ENCODE results near the gene TULP3.

DNA sequence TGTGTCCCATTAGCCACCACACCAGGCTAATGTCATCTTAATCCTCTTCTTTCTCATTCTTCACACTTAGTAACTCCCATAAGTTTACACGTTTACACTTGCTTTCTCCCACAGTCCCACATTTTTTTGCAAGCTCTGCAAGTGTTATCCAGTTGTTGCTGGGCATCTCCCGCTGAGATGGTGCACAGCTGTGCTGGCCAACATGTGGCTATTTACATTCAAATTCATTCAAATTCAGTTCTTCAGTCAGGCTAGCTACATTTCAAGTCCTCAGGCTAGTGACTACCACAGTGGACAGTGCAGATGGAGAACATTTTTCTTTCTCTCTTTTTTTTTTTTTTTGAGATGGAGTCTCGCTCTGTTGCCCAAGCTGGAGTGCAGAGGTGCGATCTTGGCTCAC lies 58.7 kb downstream of the TULP3 start:
- TF ChIP-seq, protein P1, sequence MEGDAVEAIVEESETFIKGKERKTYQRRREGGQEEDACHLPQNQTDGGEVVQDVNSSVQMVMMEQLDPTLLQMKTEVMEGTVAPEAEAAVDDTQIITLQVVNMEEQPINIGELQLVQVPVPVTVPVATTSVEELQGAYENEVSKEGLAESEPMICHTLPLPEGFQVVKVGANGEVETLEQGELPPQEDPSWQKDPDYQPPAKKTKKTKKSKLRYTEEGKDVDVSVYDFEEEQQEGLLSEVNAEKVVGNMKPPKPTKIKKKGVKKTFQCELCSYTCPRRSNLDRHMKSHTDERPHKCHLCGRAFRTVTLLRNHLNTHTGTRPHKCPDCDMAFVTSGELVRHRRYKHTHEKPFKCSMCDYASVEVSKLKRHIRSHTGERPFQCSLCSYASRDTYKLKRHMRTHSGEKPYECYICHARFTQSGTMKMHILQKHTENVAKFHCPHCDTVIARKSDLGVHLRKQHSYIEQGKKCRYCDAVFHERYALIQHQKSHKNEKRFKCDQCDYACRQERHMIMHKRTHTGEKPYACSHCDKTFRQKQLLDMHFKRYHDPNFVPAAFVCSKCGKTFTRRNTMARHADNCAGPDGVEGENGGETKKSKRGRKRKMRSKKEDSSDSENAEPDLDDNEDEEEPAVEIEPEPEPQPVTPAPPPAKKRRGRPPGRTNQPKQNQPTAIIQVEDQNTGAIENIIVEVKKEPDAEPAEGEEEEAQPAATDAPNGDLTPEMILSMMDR (IDR thresholded peaks at IDR 0.05; ENCODE audit: insufficient read depth, low read length), result no peak
- TF ChIP-seq SPI1 (IDR thresholded peaks at IDR 0.05; ENCODE audit: borderline replicate concordance, low read depth) (no peak), REST (IDR thresholded peaks at IDR 0.05; ENCODE audit: insufficient replicate concordance, low read depth) (no peak)
